Lower leg skin (tissue), 4 donors: ENCODE data around the gene RASSF6. TPM values are rescaled to one million over a fixed set of nuclear protein-coding genes. Genes with fewer than 3 reads are reported as not detected.

Source experiments
- DNase-seq, 2 donors: peaks; one replicate each; pipeline ENCODE4 v3.0.0-alpha.2; 2019; ENCODE audit warnings: low spot score in 2 of 2
- H3K4me3 ChIP-seq: fragments of 200-600 bp; sonication (generic); 2 replicates; pipeline ENCODE4 v1.5.1; 2017; ENCODE audit warnings: mild to moderate bottlenecking, low read depth; ENCODE audit not compliant: poor library complexity, severe bottlenecking
- CTCF ChIP-seq, 3 donors: fragments of 450-650 bp; IDR thresholded peaks; one replicate each; pipeline ENCODE4 v1.5.1; 2016; ENCODE audit warnings: antibody characterized with exemption in 3 of 3, mild to moderate bottlenecking in 3 of 3, moderate library complexity in 2 of 3
- POLR2A ChIP-seq, 2 donors: fragments of 450-650 bp; IDR thresholded peaks; one replicate each; pipeline ENCODE4 v1.6.1; 2016 to 2017; ENCODE audit warnings: antibody characterized with exemption in 2 of 2, mild to moderate bottlenecking in 1 of 2, moderate library complexity in 1 of 2
- WGBS, 2 donors: methylation state at CpG; one replicate each; pipeline ENCODE4 v1.1.5; 2018; 5-methylcytosine and 5-hydroxymethylcytosine counted together
- intact Hi-C: fragments of 100-400 bp; cut with DNase I; formaldehyde crosslinking; loops from one replicate; pipeline ENCODE4 v1.15.0; 2023; ENCODE audit warnings: low total_unique reads
- total RNA-seq, 4 donors: library from RNA; depleted of rRNA; stranded (reverse); fragments of >200 nt; gene quantifications; one replicate each; pipeline ENCODE4 v1.1.0, GENCODE V29; 2016

The RASSF6 gene
- total RNA-seq, 4 donors from 2014 or later = 6.2 to 15.1 (median 11.5) TPM

- TF ChIP-seq CTCF (IDR thresholded peaks at IDR 0.05) (no peak), POLR2A (IDR thresholded peaks at IDR 0.05) (no peak)
- no peak overlapping the region for H3K4me3 ChIP-seq
- WGBS, 2 donors = 24 to 27% methylated on average over 6 of the region's 6 CpGs
- no peak for DNase-seq
- intact Hi-C loops = loop anchor here (5.0 kb wide), 1 partner anchor 469 kb away; no protein-coding TSS in a partner anchor
Measured at GRCh38 chr4:73662709-73663546, 42.7 kb upstream of the RASSF6 start.

- intact Hi-C loops = loop anchor here (5.0 kb wide), 1 partner anchor 471 kb away; no protein-coding TSS in a partner anchor
- no peak overlapping the region for H3K4me3 ChIP-seq
- DNase-seq = no peak
- TF ChIP-seq CTCF (IDR thresholded peaks at IDR 0.05) (no peak), POLR2A (IDR thresholded peaks at IDR 0.05) (no peak)
- 36 to 38% methylated on average over 2 of the region's 2 CpGs for WGBS, 2 donors
Measured at GRCh38 chr4:73661646-73662119, 41.4 kb upstream of the RASSF6 start.

- intact Hi-C loops = loop anchor here (5.0 kb wide), 1 partner anchor 471 kb away; no protein-coding TSS in a partner anchor
- WGBS, 2 donors = 79 to 90% methylated on average over 3 of the region's 3 CpGs
- no peak for DNase-seq
- no peak overlapping the region for H3K4me3 ChIP-seq
- TF ChIP-seq CTCF (IDR thresholded peaks at IDR 0.05) (no peak), POLR2A (IDR thresholded peaks at IDR 0.05) (no peak)
Measured at GRCh38 chr4:73660808-73661207, 40.6 kb upstream of the RASSF6 start.

GRCh38 chr4:73653695-73654106 is 33.5 kb upstream of the RASSF6 start:
- no peak for DNase-seq
- no peak overlapping the region for H3K4me3 ChIP-seq
- no peak for TF ChIP-seq POLR2A (IDR thresholded peaks at IDR 0.05)
- no peak for TF ChIP-seq CTCF (IDR thresholded peaks at IDR 0.05)
- intact Hi-C loops = loop anchor here (10.0 kb wide), 1 partner anchor 309 kb away; no protein-coding TSS in a partner anchor
- whole genome bisulfite sequencing, 2 donors = 2 to 3% methylated on average over 7 of the region's 7 CpGs

- WGBS, 2 donors = 43 to 46% methylated on average over 3 of the region's 3 CpGs
- no peak for TF ChIP-seq CTCF (IDR thresholded peaks at IDR 0.05)
- TF ChIP-seq POLR2A (IDR thresholded peaks at IDR 0.05) = no peak
- no peak overlapping the region for H3K4me3 ChIP-seq
- DNase-seq = no peak
- intact Hi-C loops = loop anchor here (10.0 kb wide), 1 partner anchor 305 kb away; no protein-coding TSS in a partner anchor
Measured at GRCh38 chr4:73650250-73650649, 30.0 kb upstream of the RASSF6 start.
